ENCODE data around the gene NEGR1.

DNA sequence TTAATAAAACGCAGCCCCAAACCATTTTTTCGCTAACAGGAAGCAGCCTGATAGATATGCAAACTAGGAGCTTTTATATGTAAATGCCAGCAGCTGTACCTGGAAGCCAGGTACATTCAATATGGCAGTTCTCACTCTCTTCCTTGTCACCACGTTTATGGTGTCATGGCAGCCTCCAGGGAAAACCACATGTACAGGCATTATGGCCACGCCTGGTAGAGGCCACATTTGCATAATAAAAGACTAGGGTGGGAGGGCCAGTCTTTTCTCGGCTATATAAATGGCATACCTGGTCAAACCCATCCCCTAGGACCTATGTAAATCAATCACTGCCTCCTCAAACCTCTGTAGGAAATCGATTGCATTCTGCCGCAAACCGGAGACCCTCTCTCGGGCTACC lies 247.5 kb downstream of the NEGR1 start:
- TF ChIP-seq CTCF (IDR thresholded peaks at IDR 0.05; ENCODE audit: low read depth, low read length), result no peak
- no peak for TF ChIP-seq EZH2phosphoT487 (IDR thresholded peaks at IDR 0.05; ENCODE audit: low read depth)
